GM15510 (cell line): ENCODE data around the gene RAB6B.

ENCODE experiments used
- POLR2A ChIP-seq: IDR thresholded peaks from 3 replicates; pipeline ENCODE4 v1.6.1; 2011; ENCODE audit warnings: borderline replicate concordance; ENCODE audit not compliant: insufficient read length; ENCODE audit errors: extremely low read depth

The RAB6B gene

GRCh38 chr3:133821767-133822638 lies 73.7 kb downstream of the RAB6B start:
- no peak for TF ChIP-seq POLR2A

GRCh38 chr3:133820889-133821675 lies 74.6 kb downstream of the RAB6B start:
- TF ChIP-seq POLR2A: no peak

GRCh38 chr3:133820129-133820528 lies 75.6 kb downstream of the RAB6B start:
- no peak for TF ChIP-seq POLR2A

DNA sequence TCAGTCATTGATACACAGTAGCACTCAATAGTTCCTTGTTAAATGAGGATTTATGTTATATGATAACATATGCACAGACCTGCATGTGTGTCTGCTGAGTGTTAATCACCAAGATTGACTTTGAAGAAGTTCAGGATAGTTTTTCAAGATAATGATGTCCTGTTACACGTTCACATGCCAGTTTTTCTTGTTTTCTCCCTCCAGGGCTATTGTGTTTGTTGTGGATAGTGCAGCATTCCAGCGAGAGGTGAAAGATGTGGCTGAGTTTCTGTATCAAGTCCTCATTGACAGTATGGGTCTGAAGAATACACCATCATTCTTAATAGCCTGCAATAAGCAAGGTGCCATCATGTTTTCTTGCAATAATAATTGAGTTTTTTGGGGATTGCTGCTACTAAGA lies 80.3 kb downstream of the RAB6B start:
- TF ChIP-seq POLR2A: no peak

GRCh38 chr3:133812872-133813271 lies 82.8 kb downstream of the RAB6B start:
- TF ChIP-seq POLR2A: no peak

DNA sequence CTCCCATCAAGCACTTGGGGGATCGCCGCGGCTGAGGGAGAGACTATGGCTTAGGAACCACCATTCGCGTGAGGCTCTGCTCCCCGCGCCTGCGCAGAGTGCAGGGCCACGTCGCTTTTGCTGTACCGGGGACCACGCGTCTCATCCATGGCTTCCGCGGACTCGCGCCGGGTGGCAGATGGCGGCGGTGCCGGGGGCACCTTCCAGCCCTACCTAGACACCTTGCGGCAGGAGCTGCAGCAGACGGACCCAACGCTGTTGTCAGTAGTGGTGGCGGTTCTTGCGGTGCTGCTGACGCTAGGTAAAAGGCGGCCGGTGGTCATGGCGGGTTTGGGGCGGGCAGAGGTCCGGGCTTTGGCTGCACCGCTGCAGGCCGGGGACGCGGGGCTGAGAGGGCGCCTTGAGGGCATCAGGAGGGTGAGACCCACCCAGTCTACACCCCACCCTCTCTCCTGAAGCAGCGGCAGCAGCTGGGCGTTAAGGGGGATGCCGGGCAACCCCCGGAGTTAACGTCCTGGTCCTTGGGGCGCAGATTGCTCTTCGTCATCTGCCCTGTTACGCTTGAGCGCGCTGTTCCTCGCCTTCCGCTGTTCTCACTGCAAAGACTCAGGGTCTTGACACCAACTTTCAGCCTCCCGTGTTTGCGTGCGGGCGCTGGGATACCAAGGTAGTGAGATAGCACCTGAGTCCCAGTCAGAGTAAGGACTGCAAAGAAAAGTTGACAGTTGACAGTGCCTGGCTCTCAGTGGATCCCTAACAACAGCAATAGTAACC lies 89.8 kb downstream of the RAB6B start, which contains the start of gene SRPRB:
TSS of gene SRPRB (plus strand) at position 114 of the 774 bp plus-strand sequence. CDS start at position 148, 34 bp downstream.
- peak; percentile 88 for TF ChIP-seq POLR2A

DNA sequence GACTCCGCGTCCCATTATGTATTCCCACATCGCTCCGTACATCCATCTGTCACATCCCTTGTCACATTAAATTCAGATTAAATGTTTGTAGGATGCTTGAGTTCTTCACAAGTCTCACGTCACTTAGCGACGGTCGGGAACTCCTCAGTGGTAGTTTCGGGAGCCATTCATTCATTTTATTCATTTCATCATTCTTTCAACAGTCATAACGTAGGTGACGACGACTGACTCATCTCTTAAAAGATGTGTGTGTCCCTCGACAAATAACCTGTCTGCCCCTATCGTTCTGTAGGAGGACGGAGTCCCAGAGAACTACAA lies 90.3 kb downstream of the RAB6B start:
- no peak for TF ChIP-seq POLR2A

DNA sequence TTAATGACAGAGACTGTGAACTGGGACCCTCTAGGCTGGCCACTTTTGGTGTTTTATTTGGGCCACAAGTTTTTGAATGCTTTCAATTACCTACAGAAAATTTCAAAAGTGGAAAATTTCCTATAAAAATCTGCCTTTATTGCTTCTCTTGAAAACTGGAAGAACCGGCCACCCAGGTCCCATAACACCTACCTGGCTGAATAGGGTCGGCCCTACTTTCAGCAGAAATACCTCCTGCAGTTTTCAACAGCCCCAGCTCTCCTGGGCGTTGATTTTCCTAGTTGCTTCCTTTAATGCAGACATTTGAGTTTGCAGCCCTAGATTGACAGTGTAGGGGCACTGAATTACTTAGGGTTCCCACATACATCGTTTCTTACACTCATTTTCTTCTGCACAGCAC lies 90.8 kb downstream of the RAB6B start:
- TF ChIP-seq POLR2A: no peak

GRCh38 chr3:133803469-133803868 lies 92.2 kb downstream of the RAB6B start:
- no peak for TF ChIP-seq POLR2A

GRCh38 chr3:133799794-133800585 lies 95.7 kb downstream of the RAB6B start:
- no peak for TF ChIP-seq POLR2A

DNA sequence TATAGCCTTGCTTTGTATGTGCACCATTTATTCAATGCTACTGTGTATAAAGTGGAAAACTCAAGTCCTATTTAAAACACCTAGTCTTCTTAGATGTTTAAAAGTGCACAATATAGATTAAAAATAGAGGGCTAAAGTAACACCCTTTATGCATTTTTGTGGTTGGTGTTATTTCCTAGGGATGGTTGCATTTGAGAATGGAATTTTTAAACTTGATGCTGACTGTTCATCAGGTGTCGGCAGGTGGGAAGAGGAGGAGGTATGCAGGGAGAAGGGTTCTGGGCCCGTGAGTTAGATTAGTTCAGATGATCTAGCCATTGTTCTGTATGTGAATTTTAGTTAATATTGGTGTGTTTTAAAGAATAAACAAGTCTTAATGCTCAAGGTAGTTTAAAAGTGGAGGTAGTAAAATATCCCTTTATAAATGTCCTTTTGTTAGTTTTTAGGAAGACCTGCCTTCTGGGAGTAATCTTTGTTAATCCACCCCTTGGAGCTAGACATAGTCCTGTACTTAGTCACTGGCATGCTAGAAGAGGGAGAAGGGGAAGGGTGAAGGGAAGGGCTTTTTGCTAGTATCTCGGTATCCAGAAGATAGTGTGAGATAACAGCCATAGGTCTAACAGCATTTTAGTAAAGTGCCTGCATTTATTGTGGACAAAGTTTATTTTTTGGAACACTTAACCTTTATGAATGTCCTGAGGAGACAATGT lies 98.1 kb downstream of the RAB6B start:
- TF ChIP-seq POLR2A: no peak

DNA sequence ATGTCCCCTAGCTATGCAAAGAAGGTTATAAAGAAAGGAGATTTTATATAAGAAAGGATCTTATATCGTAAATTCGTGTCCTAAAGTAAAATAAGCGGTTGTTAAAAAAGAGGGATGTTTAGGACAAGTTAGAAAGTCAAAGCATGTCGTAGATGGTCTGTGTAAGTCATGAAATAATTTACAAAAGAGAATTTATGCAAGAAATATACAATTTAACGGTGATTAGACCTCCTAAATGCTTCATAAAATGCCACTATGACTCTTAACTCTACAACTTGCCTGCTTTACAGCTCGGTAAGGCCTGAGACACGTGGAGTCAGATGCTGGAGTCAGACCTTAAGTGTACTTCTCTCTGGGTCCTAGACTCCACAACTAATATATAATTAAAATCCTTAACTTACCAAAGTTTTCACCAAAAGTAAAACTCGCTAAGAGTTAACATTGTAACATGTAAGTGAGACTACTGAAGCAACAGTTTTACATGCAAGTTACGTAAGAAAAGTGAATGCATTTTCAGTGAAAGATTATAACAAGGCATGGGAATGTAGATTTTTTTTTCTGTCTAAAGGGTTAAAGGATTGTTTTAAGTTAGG lies 103.4 kb downstream of the RAB6B start:
- TF ChIP-seq POLR2A: no peak

GRCh38 chr3:133788024-133788423 lies 107.7 kb downstream of the RAB6B start:
- TF ChIP-seq POLR2A: no peak
